ENCODE measurements around the gene EN2.

EN2 gene

GRCh38 chr7:155511702-155511996 lies 53.7 kb downstream of the EN2 start:
- DNase-seq, result no peak

DNA sequence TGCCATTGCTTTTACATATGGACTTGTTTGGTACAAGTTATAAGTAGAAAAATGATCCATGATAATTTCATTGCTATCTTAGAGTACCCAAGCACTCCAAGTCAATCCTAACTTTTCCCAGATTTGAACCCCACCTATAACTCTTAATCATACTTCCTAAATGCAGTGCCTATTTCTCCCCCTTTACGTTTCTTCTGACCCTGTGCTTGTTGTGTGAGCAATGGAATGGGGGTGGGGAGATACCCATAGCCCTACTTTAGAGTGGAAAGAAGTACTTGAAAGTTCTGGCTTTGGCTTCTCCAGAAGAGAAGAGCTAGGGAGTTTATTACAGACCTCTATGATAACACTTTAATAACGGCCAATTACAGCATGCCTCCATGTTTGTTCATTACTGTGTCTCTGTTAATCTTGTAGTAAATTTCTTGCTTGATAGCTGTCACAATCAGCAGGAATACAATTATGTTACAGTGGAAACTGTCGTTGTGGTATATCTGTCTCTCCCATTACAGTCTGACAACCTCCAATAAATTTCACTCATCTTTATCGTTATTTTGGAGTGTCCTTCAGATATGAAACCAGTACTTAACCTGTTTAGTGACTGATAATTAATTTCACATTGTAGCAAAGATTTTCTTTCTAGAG lies 54.4 kb downstream of the EN2 start:
- no peak for DNase-seq

- no peak for DNase-seq
Observed at GRCh38 chr7:155513543-155514285, 55.8 kb downstream of the EN2 start.

DNA sequence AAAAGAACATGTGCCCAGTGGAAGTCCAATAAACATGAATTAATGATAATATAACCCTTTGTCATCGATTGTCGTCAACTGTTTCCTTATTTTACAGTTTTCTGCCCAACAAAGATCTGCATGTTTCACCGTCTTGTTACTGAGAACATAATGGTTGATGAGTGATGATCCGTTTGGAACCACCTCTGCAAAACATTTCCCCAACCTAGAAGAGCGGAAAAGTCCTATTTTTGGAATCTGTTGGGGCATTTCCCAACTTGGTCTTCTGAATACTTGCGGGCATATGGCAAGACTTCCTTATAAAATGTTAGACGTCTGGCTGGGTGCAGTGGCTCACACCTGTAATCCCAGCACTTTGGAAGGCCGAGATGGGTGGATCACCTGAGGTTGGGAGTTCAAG lies 56.4 kb downstream of the EN2 start:
- no peak for DNase-seq
